ENCODE data around the gene PF4V1.

Gene PF4V1

GRCh38 chr4:73853246-73853704, at the start of gene PF4V1:
Gene PF4V1 (plus strand): TSS chr4:73853296. CDS start chr4:73853363, 67 bp downstream.
- no peak for DNase-seq

GRCh38 chr4:73810191-73810590, 42.9 kb upstream of the PF4V1 start:
- DNase-seq: no peak

GRCh38 chr4:73811841-73812240, 41.3 kb upstream of the PF4V1 start:
- DNase-seq: no peak

GRCh38 chr4:73814679-73815078, 38.4 kb upstream of the PF4V1 start:
- DNase-seq: no peak

GRCh38 chr4:73815145-73815544, 38.0 kb upstream of the PF4V1 start:
- no peak for DNase-seq

- DNase-seq: no peak
Observed at GRCh38 chr4:73816814-73817213, 36.3 kb upstream of the PF4V1 start.

- no peak for DNase-seq
Observed at GRCh38 chr4:73817341-73817740, 35.8 kb upstream of the PF4V1 start.

GRCh38 chr4:73821325-73821724, 31.8 kb upstream of the PF4V1 start:
- DNase-seq: no peak

- no peak for DNase-seq
Observed at GRCh38 chr4:73822389-73822788, 30.7 kb upstream of the PF4V1 start.

- DNase-seq: no peak
Observed at GRCh38 chr4:73822812-73823504, 30.1 kb upstream of the PF4V1 start.

GRCh38 chr4:73823760-73824159, 29.3 kb upstream of the PF4V1 start:
- DNase-seq: no peak

GRCh38 chr4:73828956-73829355, 24.1 kb upstream of the PF4V1 start:
- DNase-seq: no peak

- no peak for DNase-seq
Observed at GRCh38 chr4:73831569-73831968, 21.5 kb upstream of the PF4V1 start.

GRCh38 chr4:73832651-73833237, 20.4 kb upstream of the PF4V1 start:
- no peak for DNase-seq

- no peak for DNase-seq
Observed at GRCh38 chr4:73836373-73837279, 16.5 kb upstream of the PF4V1 start, which contains the start of gene CXCL6. Gene CXCL6 (plus strand): TSS chr4:73836678. CDS start chr4:73836751, 73 bp downstream.

GRCh38 chr4:73839071-73839470, 14.0 kb upstream of the PF4V1 start:
- no peak for DNase-seq

- DNase-seq: no peak
Observed at GRCh38 chr4:73839715-73840114, 13.4 kb upstream of the PF4V1 start.

- no peak for DNase-seq
Observed at GRCh38 chr4:73841243-73841925, 11.7 kb upstream of the PF4V1 start.

- no peak for DNase-seq
Observed at GRCh38 chr4:73842696-73843095, 10.4 kb upstream of the PF4V1 start.

GRCh38 chr4:73843369-73843768, 9.7 kb upstream of the PF4V1 start:
- DNase-seq: no peak

- DNase-seq: no peak
Observed at GRCh38 chr4:73844345-73844744, 8.8 kb upstream of the PF4V1 start.

GRCh38 chr4:73844806-73845205, 8.3 kb upstream of the PF4V1 start:
- DNase-seq: no peak
